Stimulated activated CD4-positive, alpha-beta T cell treated with anti-CD3 and anti-CD28 coated beads, TNF-alpha, amount 100 ng/mL, for 48 hours (primary cell): Measurements from ENCODE around the gene DBI.
"Not testable (repeated sequence)": the region's sequence is repeated elsewhere in the genome, so short reads cannot be mapped to it uniquely, and the experiment has no call there.

ENCODE experiments used
- DNase-seq, 3 donors: peaks; one replicate each; pipeline ENCODE4 v3.0.0-alpha.2; 2020; ENCODE audit warnings: low read depth in 3 of 3

The DBI gene

GRCh38 chr2:119365436-119365835 lies 1.3 kb upstream of the DBI start:
- no peak for DNase-seq

- DNase-seq: no peak
Measured at GRCh38 chr2:119366161-119366648, 572 bp upstream of the DBI start.

- peak in 2 of 3 donors; percentile 18 to 43 for DNase-seq
Measured at GRCh38 chr2:119367472-119368099, 809 bp downstream of the DBI start.

- DNase-seq: no peak
Measured at GRCh38 chr2:119369845-119370244, 3.1 kb downstream of the DBI start.

GRCh38 chr2:119371111-119371510 lies 4.3 kb downstream of the DBI start:
- DNase-seq: no peak

- DNase-seq: no peak
Measured at GRCh38 chr2:119372778-119373568, 6.2 kb downstream of the DBI start.

- DNase-seq: not testable (repeated sequence)
Measured at GRCh38 chr2:119373907-119374745, 7.3 kb downstream of the DBI start.

GRCh38 chr2:119376406-119376805 lies 9.6 kb downstream of the DBI start:
- not testable (repeated sequence) for DNase-seq

GRCh38 chr2:119376810-119377209 lies 10.0 kb downstream of the DBI start:
- no peak for DNase-seq

- no peak for DNase-seq
Measured at GRCh38 chr2:119377294-119377992, 10.7 kb downstream of the DBI start.

- DNase-seq: no peak
Measured at GRCh38 chr2:119377993-119378345, 11.2 kb downstream of the DBI start.

GRCh38 chr2:119378566-119378965 lies 11.8 kb downstream of the DBI start:
- no peak for DNase-seq

GRCh38 chr2:119383410-119384140 lies 16.8 kb downstream of the DBI start:
- DNase-seq: no peak

- DNase-seq: no peak
Measured at GRCh38 chr2:119384971-119385370, 18.2 kb downstream of the DBI start.

- no peak for DNase-seq
Measured at GRCh38 chr2:119385466-119385865, 18.7 kb downstream of the DBI start.

- DNase-seq: no peak
Measured at GRCh38 chr2:119387381-119388129, 20.8 kb downstream of the DBI start.

- no peak for DNase-seq
Measured at GRCh38 chr2:119389615-119390306, 23.0 kb downstream of the DBI start.

- DNase-seq: no peak
Measured at GRCh38 chr2:119393971-119394748, 27.4 kb downstream of the DBI start.

GRCh38 chr2:119397196-119397595 lies 30.4 kb downstream of the DBI start:
- no peak for DNase-seq
